COLO668 (cell line): Measurements from ENCODE around the gene UBAP2.

ENCODE experiments used
- DNase-seq: peaks from one replicate; lab custom pipeline; 2025; ENCODE audit not compliant: unreplicated experiment; lab: John Stamatoyannopoulos, UW

The UBAP2 gene

GRCh38 chr9:33923998-33924701, 124.5 kb downstream of the UBAP2 start:
- DNase-seq = no peak

- DNase-seq = no peak
Observed at GRCh38 chr9:33923079-33923478, 125.6 kb downstream of the UBAP2 start.

GRCh38 chr9:33921967-33922895, 126.5 kb downstream of the UBAP2 start:
- peak; percentile 21 for DNase-seq

- no peak for DNase-seq
Observed at GRCh38 chr9:33919276-33919897, 129.3 kb downstream of the UBAP2 start.

- DNase-seq = no peak
Observed at GRCh38 chr9:33917036-33917435, 131.7 kb downstream of the UBAP2 start.

- DNase-seq = no peak
Observed at GRCh38 chr9:33914887-33915628, 133.6 kb downstream of the UBAP2 start.

- DNase-seq = no peak
Observed at GRCh38 chr9:33913541-33913940, 135.1 kb downstream of the UBAP2 start.

- no peak for DNase-seq
Observed at GRCh38 chr9:33908749-33909148, 139.9 kb downstream of the UBAP2 start.

- no peak for DNase-seq
Observed at GRCh38 chr9:33908114-33908513, 140.6 kb downstream of the UBAP2 start.

GRCh38 chr9:33907347-33907746, 141.3 kb downstream of the UBAP2 start:
- no peak for DNase-seq

- no peak for DNase-seq
Observed at GRCh38 chr9:33906769-33907168, 141.9 kb downstream of the UBAP2 start.

GRCh38 chr9:33905137-33905536, 143.6 kb downstream of the UBAP2 start:
- DNase-seq = no peak

GRCh38 chr9:33903157-33903780, 145.4 kb downstream of the UBAP2 start:
- no peak for DNase-seq

GRCh38 chr9:33894316-33894715, 154.4 kb downstream of the UBAP2 start:
- no peak for DNase-seq

GRCh38 chr9:33893861-33894260, 154.8 kb downstream of the UBAP2 start:
- no peak for DNase-seq

GRCh38 chr9:33885948-33886347, 162.7 kb downstream of the UBAP2 start:
- no peak for DNase-seq

GRCh38 chr9:33884856-33885701, 163.6 kb downstream of the UBAP2 start:
- peak; percentile 12 for DNase-seq

- no peak for DNase-seq
Observed at GRCh38 chr9:33881635-33882034, 167.1 kb downstream of the UBAP2 start.

GRCh38 chr9:33880211-33881089, 168.2 kb downstream of the UBAP2 start:
- DNase-seq = no peak
